Effector memory CD4-positive, alpha-beta T cell (primary cell): ENCODE results near the gene UPF1.

Source experiments
- DNase-seq, 3 donors: peaks; one replicate each; pipeline ENCODE4 v3.0.0-alpha.2; 2020
- H3K27ac ChIP-seq: 2 replicates; pipeline ENCODE4 v1.7.0; 2013; ENCODE audit warnings: mild to moderate bottlenecking, low read length, moderate library complexity; ENCODE audit not compliant: insufficient read depth, poor library complexity, severe bottlenecking
- H3K27me3 ChIP-seq: replicated peaks from 2 replicates; pipeline ENCODE4 v1.7.0; 2013; ENCODE audit warnings: mild to moderate bottlenecking, low read length; ENCODE audit not compliant: insufficient read depth, control insufficient read depth, poor library complexity, severe bottlenecking
- H3K36me3 ChIP-seq: 2 replicates; pipeline ENCODE4 v1.7.0; 2013; ENCODE audit warnings: mild to moderate bottlenecking, low read length, moderate library complexity; ENCODE audit not compliant: control insufficient read depth, insufficient read depth
- H3K4me1 ChIP-seq: 2 replicates; pipeline ENCODE4 v1.7.0; 2013; ENCODE audit warnings: low read length, mild to moderate bottlenecking; ENCODE audit not compliant: control insufficient read depth, insufficient read depth, poor library complexity, severe bottlenecking
- H3K4me3 ChIP-seq: 2 replicates; pipeline ENCODE4 v1.7.0; 2013; ENCODE audit warnings: low read length, low read depth, mild to moderate bottlenecking; ENCODE audit not compliant: insufficient read depth, poor library complexity, severe bottlenecking
- H3K9me3 ChIP-seq: 2 replicates; pipeline ENCODE4 v1.7.0; 2013; ENCODE audit warnings: mild to moderate bottlenecking, low read length, moderate library complexity; ENCODE audit not compliant: control insufficient read depth

The UPF1 gene

DNA sequence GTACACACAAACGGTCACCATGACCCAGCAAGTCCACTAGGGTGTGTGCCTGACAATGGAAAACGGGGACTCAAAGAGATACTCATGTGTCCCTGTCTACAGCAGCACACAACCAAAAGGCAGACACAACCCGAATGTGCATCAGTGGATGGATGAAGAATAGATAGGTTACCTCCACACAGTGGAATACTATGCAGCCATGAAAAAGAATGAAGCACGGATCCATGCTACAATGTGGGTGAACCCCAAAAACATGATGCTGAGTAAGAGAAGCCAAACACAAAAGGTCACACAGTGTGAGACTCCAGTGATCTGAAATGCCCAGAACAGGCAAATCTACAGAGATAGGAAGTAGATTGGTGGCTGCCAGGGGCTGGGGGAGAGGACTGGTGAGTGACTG lies 55.2 kb downstream of the UPF1 start:
- Histone ChIP-seq H3K36me3 (no peaks in the 10 kb centered on the region), H3K27me3 (no peaks in the 10 kb centered on the region), H3K4me1 (no peaks in the 10 kb centered on the region), H3K9me3 (no peaks in the 10 kb centered on the region), H3K4me3 (no peak overlapping the region), H3K27ac (no peak overlapping the region)
- no peak for DNase-seq

DNA sequence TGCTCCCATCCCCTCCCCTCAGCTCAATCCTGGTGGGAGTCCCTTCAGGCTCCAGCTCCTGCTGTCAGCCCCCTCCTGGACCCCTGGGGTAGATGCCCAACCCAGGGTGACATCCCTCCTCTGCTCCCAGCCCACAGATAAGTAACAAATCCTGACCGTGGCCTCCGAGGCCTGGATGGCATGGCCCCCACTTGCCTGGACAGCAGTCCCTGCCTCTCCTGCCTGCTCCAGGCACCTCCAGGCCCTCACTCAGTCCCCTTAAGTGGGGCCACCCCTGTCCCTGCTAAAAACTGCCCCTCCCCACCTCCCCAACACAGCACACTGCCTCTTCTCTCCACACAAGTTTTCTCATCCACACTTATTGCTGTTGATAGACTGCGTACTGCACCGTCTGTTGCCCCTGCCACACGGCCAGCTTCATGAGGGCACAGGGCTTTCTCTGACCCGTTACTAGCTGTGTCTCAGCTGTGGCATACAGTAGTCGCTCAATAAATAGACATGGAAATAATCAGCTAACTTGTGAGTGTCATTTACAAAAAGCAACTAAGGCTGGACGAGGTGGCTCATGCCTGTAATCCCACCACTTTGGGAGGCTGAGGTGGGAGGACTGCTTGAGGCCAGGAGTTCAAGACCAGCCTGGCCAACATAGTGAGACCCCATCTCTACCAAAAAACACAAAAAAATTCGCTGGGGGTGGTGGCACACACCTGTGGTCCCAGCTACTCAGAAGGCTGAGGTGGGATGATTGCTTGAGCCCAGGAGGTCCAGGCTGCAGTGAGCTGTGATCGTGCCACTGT lies 58.4 kb downstream of the UPF1 start:
- no peaks in the 10 kb centered on the region for H3K9me3 ChIP-seq
- no peak overlapping the region for H3K4me3 ChIP-seq
- H3K36me3 ChIP-seq = no peaks in the 10 kb centered on the region
- H3K27ac ChIP-seq = no peak overlapping the region
- H3K4me1 ChIP-seq = peaks cover 1% of the 10 kb centered on the region
- DNase-seq = no peak
- peaks cover 7% of the 10 kb centered on the region for H3K27me3 ChIP-seq

DNA sequence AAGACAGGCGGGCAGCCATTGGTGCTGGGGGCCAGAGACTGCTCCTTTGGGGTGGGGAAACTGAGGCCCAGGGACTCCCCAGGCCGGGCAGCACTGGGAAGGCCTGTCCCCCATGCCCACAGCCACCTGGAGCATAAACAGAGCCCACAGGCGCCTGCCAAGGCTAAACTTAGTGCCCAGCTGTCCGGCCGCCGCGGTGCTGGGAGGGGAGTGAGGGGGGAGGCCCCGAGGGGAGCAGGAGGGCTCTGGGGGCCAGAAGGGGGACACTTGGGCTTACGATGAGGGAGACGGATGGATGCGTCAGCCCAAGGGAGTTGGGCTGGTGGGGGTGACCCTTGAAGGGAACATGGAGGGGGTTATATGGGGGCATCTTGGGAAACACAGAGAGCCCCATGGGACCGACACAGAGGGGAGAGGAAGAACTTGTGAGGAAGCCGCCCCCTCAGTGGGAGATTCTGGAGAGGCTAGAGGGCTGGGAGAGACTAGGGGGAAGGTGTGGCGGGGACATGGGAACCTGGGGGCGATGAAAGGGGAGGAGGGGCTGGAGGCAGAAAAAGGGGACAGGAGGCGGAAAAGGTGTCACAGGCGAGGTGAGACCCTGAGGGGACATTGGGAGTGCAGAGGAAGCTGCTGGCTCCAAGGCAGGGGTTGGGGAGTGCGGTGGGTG lies 62.0 kb downstream of the UPF1 start:
- Histone ChIP-seq H3K9me3 (no peaks in the 10 kb centered on the region), H3K27ac (no peak overlapping the region), H3K36me3 (no peaks in the 10 kb centered on the region), H3K27me3 (peaks cover 16% of the 10 kb centered on the region), H3K4me1 (peaks cover 9% of the 10 kb centered on the region), H3K4me3 (no peak overlapping the region)
- DNase-seq = no peak

DNA sequence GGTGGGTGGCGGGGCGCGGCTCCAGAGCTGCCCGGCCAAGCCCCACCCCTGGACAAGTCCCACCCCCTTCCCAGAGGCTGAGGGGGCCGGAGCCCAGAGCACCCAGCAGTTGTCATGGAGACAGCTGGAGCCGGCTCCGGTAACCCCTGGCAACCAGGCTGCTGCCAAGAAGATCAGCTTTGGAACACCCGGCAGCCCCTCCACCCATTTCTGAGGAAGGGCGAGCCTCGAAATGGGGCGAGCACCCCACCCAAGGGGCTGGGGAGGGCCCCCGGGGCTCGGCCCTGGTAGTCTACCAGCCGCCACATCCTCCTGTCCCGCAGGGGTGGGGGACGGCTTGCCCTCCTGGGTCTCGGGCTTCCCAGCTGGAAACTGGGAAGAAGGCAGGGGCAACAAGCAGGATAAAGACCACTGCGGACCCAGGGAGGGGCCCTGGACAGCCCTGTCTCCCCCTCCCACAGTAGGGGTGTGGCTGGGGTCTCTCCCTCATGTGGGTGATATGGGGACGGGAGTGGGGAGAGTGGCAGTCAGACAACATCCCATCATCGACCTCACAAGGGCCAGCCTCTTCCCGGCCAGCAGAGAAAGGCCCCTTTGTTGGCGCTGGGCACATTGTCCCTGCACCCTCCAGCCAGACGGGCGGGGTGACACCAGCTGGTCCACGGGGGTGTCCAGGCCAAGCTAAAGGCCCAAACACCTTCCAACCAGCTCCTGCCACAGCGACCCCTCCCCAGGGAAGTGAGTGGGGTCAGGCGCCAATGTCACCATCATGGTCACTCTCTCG lies 62.7 kb downstream of the UPF1 start:
- peaks cover 5% of the 10 kb centered on the region for H3K36me3 ChIP-seq
- DNase-seq = no peak
- no peak overlapping the region for H3K4me3 ChIP-seq
- H3K27me3 ChIP-seq = peaks cover 16% of the 10 kb centered on the region
- H3K9me3 ChIP-seq = no peaks in the 10 kb centered on the region
- no peak overlapping the region for H3K27ac ChIP-seq
- H3K4me1 ChIP-seq = peaks cover 9% of the 10 kb centered on the region

DNA sequence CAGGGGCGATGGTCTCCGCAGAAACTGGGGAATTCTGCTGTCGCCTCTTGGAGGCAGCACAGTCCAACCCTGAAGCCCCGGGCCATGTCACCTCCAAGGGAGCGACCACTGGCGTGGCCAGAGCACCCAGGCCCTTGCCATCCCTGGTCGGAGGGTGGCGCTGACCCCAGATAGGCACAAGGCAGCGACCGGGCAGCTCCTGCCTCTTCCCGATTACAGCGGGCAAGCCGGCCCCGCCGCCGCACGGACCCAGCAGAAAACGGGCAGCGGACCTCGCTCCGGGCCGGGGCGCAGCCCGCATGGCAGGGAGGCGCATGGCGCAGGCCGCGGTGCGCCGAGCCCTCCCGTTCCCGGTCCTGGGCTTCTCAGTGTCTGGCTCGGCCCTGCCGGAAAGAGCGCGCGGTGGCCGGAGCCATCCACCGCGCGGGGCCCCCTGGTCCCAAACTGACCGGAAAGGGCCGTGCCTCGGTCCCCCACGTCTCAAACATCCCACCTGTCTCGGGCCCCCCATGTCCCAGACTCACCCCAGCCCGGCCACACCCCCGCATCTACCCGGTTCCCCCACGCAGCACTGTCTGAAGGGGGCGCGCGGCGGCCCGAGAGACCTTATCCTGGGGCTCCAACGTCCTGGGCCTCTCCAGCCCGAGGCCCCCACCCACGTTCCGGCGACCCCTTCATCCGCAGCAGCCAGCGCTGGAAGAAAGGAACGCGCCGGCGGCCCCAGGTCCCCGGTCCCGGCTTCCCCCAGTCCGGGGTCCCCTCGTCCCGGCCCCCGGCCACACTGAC lies 63.5 kb downstream of the UPF1 start:
- H3K4me1 ChIP-seq = peaks cover 9% of the 10 kb centered on the region
- H3K27me3 ChIP-seq = peaks cover 16% of the 10 kb centered on the region
- peaks cover 12% of the 10 kb centered on the region for H3K36me3 ChIP-seq
- no peaks in the 10 kb centered on the region for H3K9me3 ChIP-seq
- no peak overlapping the region for H3K27ac ChIP-seq
- no peak for DNase-seq
- H3K4me3 ChIP-seq = no peak overlapping the region

DNA sequence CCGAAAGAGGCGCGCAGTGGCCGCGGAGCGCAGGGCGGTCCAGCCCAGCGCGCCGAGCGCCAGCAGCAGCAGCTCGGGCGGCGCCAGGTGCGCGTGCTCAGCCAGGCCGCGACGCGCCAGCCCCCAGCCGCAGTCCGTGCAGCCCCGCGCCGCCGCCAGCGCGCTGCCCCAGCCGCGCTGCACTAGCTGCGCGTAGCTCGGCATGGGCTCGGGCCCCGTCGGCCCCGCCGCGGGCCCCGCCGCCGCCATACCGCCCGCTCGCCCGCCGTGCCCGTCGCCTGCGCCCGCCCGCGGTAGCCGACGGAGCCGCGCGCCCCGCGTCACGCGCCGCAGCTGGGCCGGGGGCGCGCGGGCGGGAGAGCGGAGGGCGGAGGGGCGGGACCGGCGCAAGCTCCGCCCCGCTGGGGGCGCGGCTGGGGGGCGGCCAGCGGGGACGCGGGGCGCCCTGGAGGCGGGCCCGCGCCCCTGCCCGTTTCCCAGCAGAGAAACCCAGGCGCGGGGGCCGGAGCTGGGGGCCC lies 64.1 kb downstream of the UPF1 start, which contains the start of gene CERS1:
Gene CERS1, minus strand, starts transcription at position 335 of the 518 bp plus-strand sequence. Its CDS starts 86 bp downstream, at position 249.
- H3K4me1 ChIP-seq = peaks cover 9% of the 10 kb centered on the region
- H3K9me3 ChIP-seq = no peaks in the 10 kb centered on the region
- no peak within 1 kb of the TSS for H3K4me3 ChIP-seq
- peaks cover 16% of the 10 kb centered on the region for H3K27me3 ChIP-seq
- no peak for DNase-seq
- no peak within 1 kb of the TSS for H3K27ac ChIP-seq
- peaks cover 19% of the 10 kb centered on the region for H3K36me3 ChIP-seq

DNA sequence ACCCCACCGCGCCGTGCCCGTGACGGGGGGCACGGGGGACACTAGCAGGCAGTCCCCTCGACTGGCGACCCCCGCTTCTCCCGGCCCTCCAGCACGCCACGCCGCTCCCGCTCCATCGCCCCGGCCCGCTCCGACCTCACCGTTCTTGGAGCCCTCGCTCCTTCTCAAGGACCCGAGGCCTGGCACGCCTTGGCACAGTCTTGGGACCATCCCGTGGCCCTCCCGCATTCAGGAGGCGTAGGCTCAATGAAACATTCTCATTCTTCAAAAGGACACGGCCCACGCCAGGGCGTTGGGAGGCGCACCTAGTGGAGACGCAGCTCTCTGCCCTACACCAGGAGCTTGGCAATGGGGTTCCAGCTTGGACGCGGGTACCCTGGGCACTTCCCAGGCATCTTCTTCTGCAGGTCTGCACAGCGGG lies 64.7 kb downstream of the UPF1 start:
- Histone ChIP-seq H3K27me3 (peaks cover 16% of the 10 kb centered on the region), H3K9me3 (no peaks in the 10 kb centered on the region), H3K4me1 (peaks cover 9% of the 10 kb centered on the region), H3K27ac (no peak overlapping the region), H3K36me3 (peaks cover 24% of the 10 kb centered on the region), H3K4me3 (no peak overlapping the region)
- no peak for DNase-seq

DNA sequence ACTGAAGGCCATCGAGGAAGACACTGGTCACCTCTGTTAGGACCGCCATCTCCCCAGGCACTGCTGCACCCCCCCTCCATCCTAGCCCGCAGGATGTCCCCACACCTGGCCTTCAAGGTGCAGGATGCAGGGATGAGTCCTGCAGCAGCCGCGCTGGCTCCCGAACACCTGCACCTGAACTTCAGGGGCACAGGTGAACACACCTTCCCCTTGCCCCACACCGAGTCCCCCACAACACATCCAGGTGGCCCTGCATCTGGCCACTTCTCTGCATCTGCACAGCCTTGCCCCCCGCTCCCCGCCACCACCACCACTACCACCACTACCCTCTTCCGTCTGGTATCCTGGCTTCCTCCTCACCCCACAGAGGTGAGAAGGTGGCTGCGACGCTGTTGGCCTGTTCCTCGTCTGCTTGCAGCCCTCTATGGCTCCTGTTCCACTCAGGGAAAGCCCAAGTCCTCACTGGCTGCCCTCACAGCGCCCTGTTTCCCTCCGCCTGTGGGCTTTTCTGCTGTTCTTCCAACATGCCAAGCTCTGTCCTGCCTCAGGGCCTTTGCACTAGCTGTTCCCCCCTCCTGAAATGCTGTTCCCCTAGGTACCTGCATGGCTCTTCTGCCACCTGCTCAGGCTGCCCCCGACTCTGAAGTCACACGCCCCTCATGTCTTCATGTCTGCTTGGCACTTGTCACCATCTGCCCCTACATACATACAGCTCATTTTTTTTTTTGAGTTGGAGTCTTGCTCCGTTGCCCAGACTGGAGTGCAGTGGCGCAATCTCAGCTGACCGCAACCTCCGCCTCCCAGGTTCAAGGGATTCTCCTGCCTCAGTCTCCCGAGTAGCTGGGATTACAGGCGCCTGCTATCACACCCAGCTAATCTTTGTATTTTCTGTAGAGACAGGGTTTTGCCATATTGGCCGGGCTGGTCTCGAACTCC lies 65.6 kb downstream of the UPF1 start:
- peaks cover 27% of the 10 kb centered on the region for H3K36me3 ChIP-seq
- DNase-seq = no peak
- peaks cover 16% of the 10 kb centered on the region for H3K27me3 ChIP-seq
- H3K4me3 ChIP-seq = no peak overlapping the region
- H3K4me1 ChIP-seq = peaks cover 9% of the 10 kb centered on the region
- no peak overlapping the region for H3K27ac ChIP-seq
- H3K9me3 ChIP-seq = no peaks in the 10 kb centered on the region
